K562 (cell line): ENCODE results near the gene ALG9. TPM values are rescaled to one million over a fixed set of nuclear protein-coding genes. Genes with fewer than 3 reads are reported as not detected.

Source experiments
- CTBP1 ChIP-seq: fragments of 450-650 bp; IDR thresholded peaks from 2 replicates; pipeline ENCODE4 v1.6.1; 2016; ENCODE audit warnings: borderline replicate concordance
- GTF2A2 ChIP-seq: IDR thresholded peaks from 2 replicates; pipeline ENCODE4 v1.6.1; 2016; ENCODE audit warnings: mild to moderate bottlenecking, missing genetic modification characterization, missing compliant biosample characterization
- KLF1 ChIP-seq: fragments of 450-650 bp; IDR thresholded peaks from 2 replicates; pipeline ENCODE4 v1.6.1; 2016; ENCODE audit warnings: missing genetic modification characterization, missing compliant biosample characterization
- NFIX ChIP-seq: fragments of 250-450 bp; sonication (Bioruptor Pico); IDR thresholded peaks from 2 replicates; pipeline ENCODE4 v1.4.0; 2020; ENCODE audit warnings: low read depth, mild to moderate bottlenecking, moderate library complexity
- SPI1 ChIP-seq: IDR thresholded peaks from 2 replicates; pipeline ENCODE4 v1.6.1; 2011; ENCODE audit warnings: low read depth, low read length, control low read depth, borderline replicate concordance
- polyA plus RNA-seq, 8 experiments: library from polyadenylated mRNA; depleted of rRNA in 4 of 8; stranded (reverse) in 5 of 8; unstranded in 3 of 8; fragments of >200 nt; fragmentation: Nextera tagmentation in 2 of 8; fragmentation: Illumina TruSeq in 1 of 8; extraction: Ambion mirVana in 2 of 8; extraction: Trizol in 1 of 8; gene quantifications; 2 replicates each; pipeline versions ENCODE4 v1.2.1 to v1.2.3, GENCODE V29; 2011 to 2014; ENCODE audit warnings: inconsistent platforms in 1 of 8, missing spikeins in 1 of 8
- total RNA-seq, 7 experiments: library from RNA; depleted of rRNA in 6 of 7; stranded (reverse); fragments of >200 nt in 6 of 7; fragmentation: Illumina TruSeq in 2 of 7; extraction: Trizol in 2 of 7; gene quantifications; 2 replicates each; pipeline versions ENCODE4 v1.2.1 to v1.2.3, GENCODE V29; 2011 to 2021; ENCODE audit warnings: low replicate concordance in 1 of 7
- TF ChIP-seq, protein P1 (sequence below): fragments of 250-450 bp; sonication (Bioruptor Pico); IDR thresholded peaks from 2 replicates; pipeline ENCODE4 v1.8.0; 2021; ENCODE audit warnings: moderate library complexity, mild to moderate bottlenecking, inconsistent platforms
- TF ChIP-seq, protein P2 (sequence below): IDR thresholded peaks from 3 replicates; pipeline ENCODE4 v1.6.1; 2011; ENCODE audit warnings: borderline replicate concordance, mild to moderate bottlenecking, moderate library complexity; ENCODE audit not compliant: insufficient read length; ENCODE audit errors: extremely low read depth

Gene ALG9
- total and polyA plus RNA-seq, 9 of the 15 experiments (the other 6 are each of a cell fraction or from before 2014, with no cell fraction given): 11.5 to 40.5 (median 24.9) TPM

DNA sequence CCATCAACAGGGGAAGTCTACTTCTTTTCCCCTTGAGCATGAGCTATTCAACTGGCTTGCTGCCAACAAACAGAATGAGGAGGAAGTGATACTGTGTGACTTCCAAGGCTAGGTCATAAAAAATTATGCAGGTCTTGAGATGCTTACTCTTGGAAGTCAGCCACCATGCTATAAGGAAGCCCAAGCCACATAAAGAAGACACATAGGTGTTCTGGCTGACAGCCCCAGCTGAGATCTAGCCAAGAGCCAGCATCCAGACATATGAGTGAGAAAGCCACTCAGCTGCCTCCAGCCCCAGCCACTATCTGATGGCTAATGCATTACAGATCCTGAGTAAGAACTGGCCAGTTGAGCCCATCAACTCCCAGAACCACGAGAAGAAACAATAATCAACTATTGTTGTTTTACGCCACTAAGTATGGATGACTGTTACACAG is 74.2 kb downstream of the ALG9 start (continued):
- TF ChIP-seq, protein P1, sequence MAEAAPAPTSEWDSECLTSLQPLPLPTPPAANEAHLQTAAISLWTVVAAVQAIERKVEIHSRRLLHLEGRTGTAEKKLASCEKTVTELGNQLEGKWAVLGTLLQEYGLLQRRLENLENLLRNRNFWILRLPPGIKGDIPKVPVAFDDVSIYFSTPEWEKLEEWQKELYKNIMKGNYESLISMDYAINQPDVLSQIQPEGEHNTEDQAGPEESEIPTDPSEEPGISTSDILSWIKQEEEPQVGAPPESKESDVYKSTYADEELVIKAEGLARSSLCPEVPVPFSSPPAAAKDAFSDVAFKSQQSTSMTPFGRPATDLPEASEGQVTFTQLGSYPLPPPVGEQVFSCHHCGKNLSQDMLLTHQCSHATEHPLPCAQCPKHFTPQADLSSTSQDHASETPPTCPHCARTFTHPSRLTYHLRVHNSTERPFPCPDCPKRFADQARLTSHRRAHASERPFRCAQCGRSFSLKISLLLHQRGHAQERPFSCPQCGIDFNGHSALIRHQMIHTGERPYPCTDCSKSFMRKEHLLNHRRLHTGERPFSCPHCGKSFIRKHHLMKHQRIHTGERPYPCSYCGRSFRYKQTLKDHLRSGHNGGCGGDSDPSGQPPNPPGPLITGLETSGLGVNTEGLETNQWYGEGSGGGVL (CRISPR knock-in tag): no peak
- TF ChIP-seq, protein P2, sequence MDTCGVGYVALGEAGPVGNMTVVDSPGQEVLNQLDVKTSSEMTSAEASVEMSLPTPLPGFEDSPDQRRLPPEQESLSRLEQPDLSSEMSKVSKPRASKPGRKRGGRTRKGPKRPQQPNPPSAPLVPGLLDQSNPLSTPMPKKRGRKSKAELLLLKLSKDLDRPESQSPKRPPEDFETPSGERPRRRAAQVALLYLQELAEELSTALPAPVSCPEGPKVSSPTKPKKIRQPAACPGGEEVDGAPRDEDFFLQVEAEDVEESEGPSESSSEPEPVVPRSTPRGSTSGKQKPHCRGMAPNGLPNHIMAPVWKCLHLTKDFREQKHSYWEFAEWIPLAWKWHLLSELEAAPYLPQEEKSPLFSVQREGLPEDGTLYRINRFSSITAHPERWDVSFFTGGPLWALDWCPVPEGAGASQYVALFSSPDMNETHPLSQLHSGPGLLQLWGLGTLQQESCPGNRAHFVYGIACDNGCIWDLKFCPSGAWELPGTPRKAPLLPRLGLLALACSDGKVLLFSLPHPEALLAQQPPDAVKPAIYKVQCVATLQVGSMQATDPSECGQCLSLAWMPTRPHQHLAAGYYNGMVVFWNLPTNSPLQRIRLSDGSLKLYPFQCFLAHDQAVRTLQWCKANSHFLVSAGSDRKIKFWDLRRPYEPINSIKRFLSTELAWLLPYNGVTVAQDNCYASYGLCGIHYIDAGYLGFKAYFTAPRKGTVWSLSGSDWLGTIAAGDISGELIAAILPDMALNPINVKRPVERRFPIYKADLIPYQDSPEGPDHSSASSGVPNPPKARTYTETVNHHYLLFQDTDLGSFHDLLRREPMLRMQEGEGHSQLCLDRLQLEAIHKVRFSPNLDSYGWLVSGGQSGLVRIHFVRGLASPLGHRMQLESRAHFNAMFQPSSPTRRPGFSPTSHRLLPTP: no peak
- peak; percentile 86 for TF ChIP-seq NFIX (CRISPR knock-in tag)
- no peak for TF ChIP-seq GTF2A2
- 0 out of 2 replicates have a peak, but pooled peaks have one; percentile 53 for TF ChIP-seq SPI1
- TF ChIP-seq CTBP1: peak; percentile 59; the same call in 1 of the 2 replicates
- no peak for TF ChIP-seq KLF1
